H9 (cell line): ENCODE results near the gene LIAS. TPM values are rescaled to one million over a fixed set of nuclear protein-coding genes. Genes with fewer than 3 reads are reported as not detected.

Source experiments
- DNase-seq: peaks from one replicate; pipeline ENCODE4 v3.0.0-alpha.2; 2017
- H2AFZ ChIP-seq: one replicate; pipeline ENCODE4 v1.6.1; 2013; ENCODE audit warnings: mild to moderate bottlenecking, low read length, control low read depth, moderate library complexity
- H2AK5ac ChIP-seq: 2 replicates; pipeline ENCODE4 v1.6.1; 2013; ENCODE audit warnings: low read length, control low read depth, mixed read lengths; ENCODE audit not compliant: insufficient read length
- H2BK120ac ChIP-seq: one replicate; pipeline ENCODE4 v1.6.1; 2013; ENCODE audit warnings: low read depth, mild to moderate bottlenecking, low read length, control low read depth, inconsistent platforms; ENCODE audit not compliant: poor library complexity, severe bottlenecking
- H2BK12ac ChIP-seq: 2 replicates; pipeline ENCODE4 v1.6.1; 2013; ENCODE audit warnings: low read length, control low read depth, mixed read lengths, low read depth; ENCODE audit not compliant: insufficient read length
- H2BK15ac ChIP-seq: 2 replicates; pipeline ENCODE4 v1.6.1; 2013; ENCODE audit warnings: low read depth, low read length, control low read depth
- H2BK20ac ChIP-seq: one replicate; pipeline ENCODE4 v1.6.1; 2013; ENCODE audit warnings: low read depth, mild to moderate bottlenecking, low read length, control low read depth, inconsistent platforms; ENCODE audit not compliant: poor library complexity, severe bottlenecking
- H2BK5ac ChIP-seq: 2 replicates; pipeline ENCODE4 v1.6.1; 2013; ENCODE audit warnings: low read length, control low read depth, mixed read lengths; ENCODE audit not compliant: insufficient read length
- H3K14ac ChIP-seq: 2 replicates; pipeline ENCODE4 v1.6.1; 2013; ENCODE audit warnings: low read length, control low read depth; ENCODE audit not compliant: insufficient read depth
- H3K18ac ChIP-seq: 2 replicates; pipeline ENCODE4 v1.6.1; 2013; ENCODE audit warnings: low read depth, mild to moderate bottlenecking, mixed read lengths, low read length, control low read depth; ENCODE audit not compliant: insufficient read length
- H3K23ac ChIP-seq: 2 replicates; pipeline ENCODE4 v1.6.1; 2013; ENCODE audit warnings: low read length, control low read depth, mixed read lengths, low read depth; ENCODE audit not compliant: insufficient read length
- H3K23me2 ChIP-seq: 2 replicates; pipeline ENCODE4 v1.6.1; 2013; ENCODE audit warnings: low read depth, mild to moderate bottlenecking, mixed read lengths, low read length, control low read depth; ENCODE audit not compliant: insufficient read length, poor library complexity, severe bottlenecking
- H3K27ac ChIP-seq: 2 replicates; pipeline ENCODE4 v1.5.1; 2013; ENCODE audit warnings: low read length, control low read depth, mixed read lengths, low read depth; ENCODE audit not compliant: insufficient read length
- H3K27me3 ChIP-seq: 2 replicates; pipeline ENCODE4 v1.6.1; 2013; ENCODE audit warnings: low read length, control low read depth, inconsistent platforms; ENCODE audit not compliant: insufficient read depth
- H3K4ac ChIP-seq: 2 replicates; pipeline ENCODE4 v1.6.1; 2013; ENCODE audit warnings: low read depth, mild to moderate bottlenecking, control low read depth, inconsistent platforms, low read length, moderate library complexity
- H3K4me1 ChIP-seq: 2 replicates; pipeline ENCODE4 v1.6.1; 2013; ENCODE audit warnings: low read length, control low read depth, inconsistent platforms; ENCODE audit not compliant: insufficient read depth
- H3K4me2 ChIP-seq: 2 replicates; pipeline ENCODE4 v1.6.1; 2013; ENCODE audit warnings: low read length, control low read depth, mixed read lengths; ENCODE audit not compliant: insufficient read length, insufficient read depth
- H3K56ac ChIP-seq: 2 replicates; pipeline ENCODE4 v1.6.1; 2013; ENCODE audit warnings: low read depth, mild to moderate bottlenecking, mixed read lengths, low read length, control low read depth; ENCODE audit not compliant: insufficient read length
- H3K79me1 ChIP-seq: 2 replicates; pipeline ENCODE4 v1.6.1; 2013; ENCODE audit warnings: low read depth, mild to moderate bottlenecking, moderate library complexity, low read length, control low read depth, inconsistent platforms; ENCODE audit not compliant: insufficient read depth, poor library complexity, severe bottlenecking
- H3K79me2 ChIP-seq: 2 replicates; pipeline ENCODE4 v1.6.1; 2013; ENCODE audit warnings: low read length, control low read depth, inconsistent platforms; ENCODE audit not compliant: insufficient read depth
- H3K9ac ChIP-seq: 2 replicates; pipeline ENCODE4 v1.6.1; 2013; ENCODE audit warnings: low read length, control low read depth, mixed read lengths; ENCODE audit not compliant: insufficient read length; ENCODE audit errors: extremely low read depth
- H3K9me3 ChIP-seq: one replicate; pipeline ENCODE4 v1.6.1; 2013; ENCODE audit warnings: low read depth, low read length, inconsistent platforms; ENCODE audit not compliant: control insufficient read depth
- H3T11ph ChIP-seq: one replicate; pipeline ENCODE4 v1.6.1; 2013; ENCODE audit warnings: mild to moderate bottlenecking, low read length, control low read depth, inconsistent platforms
- H4K20me1 ChIP-seq: one replicate; pipeline ENCODE4 v1.6.1; 2013; ENCODE audit not compliant: control insufficient read depth, insufficient read length, insufficient read depth
- H4K5ac ChIP-seq: 2 replicates; pipeline ENCODE4 v1.6.1; 2013; ENCODE audit warnings: low read depth, mild to moderate bottlenecking, mixed read lengths, low read length, control low read depth; ENCODE audit not compliant: insufficient read length
- H4K8ac ChIP-seq: replicated peaks from 2 replicates; pipeline ENCODE4 v1.6.1; 2013; ENCODE audit warnings: low read length, control low read depth, mixed read lengths, low read depth; ENCODE audit not compliant: insufficient read length
- H4K91ac ChIP-seq: 2 replicates; pipeline ENCODE4 v1.6.1; 2013; ENCODE audit warnings: low read depth, mild to moderate bottlenecking, moderate library complexity, mixed read lengths, low read length, control low read depth; ENCODE audit not compliant: insufficient read length
- H3K27ac Mint-ChIP-seq, 3 experiments: 2 replicates in 2 of 3; 3 replicates in 1 of 3; pipeline ENCODE4 v1.8.0; 2020 to 2021; ENCODE audit warnings: mixed read lengths in 3 of 3, mild to moderate bottlenecking in 1 of 3, moderate library complexity in 1 of 3
- H3K27me3 Mint-ChIP-seq: 2 replicates; pipeline ENCODE4 v1.8.0; 2021; ENCODE audit warnings: low read depth, mild to moderate bottlenecking, moderate library complexity, mixed read lengths
- H3K36me3 Mint-ChIP-seq, 3 experiments: 2 replicates in 2 of 3; 3 replicates in 1 of 3; pipeline ENCODE4 v1.8.0; 2020 to 2021; ENCODE audit warnings: low read depth in 3 of 3, mixed read lengths in 3 of 3; ENCODE audit not compliant: insufficient read depth in 1 of 3
- H3K4me1 Mint-ChIP-seq, 2 experiments: 2 replicates each; pipeline ENCODE4 v1.8.0; 2020; ENCODE audit warnings: mixed read lengths in 2 of 2
- H3K4me3 Mint-ChIP-seq, 2 experiments: 2 replicates in 1 of 2; 3 replicates in 1 of 2; pipeline ENCODE4 v1.8.0; 2020 to 2021; ENCODE audit warnings: mild to moderate bottlenecking in 2 of 2, mixed read lengths in 2 of 2, moderate library complexity in 1 of 2
- H3K9me3 Mint-ChIP-seq, 2 experiments: 2 replicates in 1 of 2; 3 replicates in 1 of 2; pipeline ENCODE4 v1.8.0; 2020; ENCODE audit warnings: mild to moderate bottlenecking in 2 of 2, mixed read lengths in 2 of 2, moderate library complexity in 1 of 2
- CTCF ChIP-seq: fragments of 200-600 bp; sonication (generic); conservative IDR thresholded peaks from 3 replicates; pipeline ENCODE4 v1.8.0; 2021; ENCODE audit warnings: antibody characterized with exemption, mild to moderate bottlenecking
- WGBS: extraction: QIAGEN DNeasy Blood & Tissue Kit; methylation state at CpG from one replicate; pipeline ENCODE4 v1.1.7; 2013; ENCODE audit warnings: missing lambda C conversion rate, low lambda C conversion rate, mixed read lengths; ENCODE audit not compliant: insufficient read length; ENCODE audit errors: extremely low coverage; 5-methylcytosine and 5-hydroxymethylcytosine counted together
- total RNA-seq: library from RNA; stranded (reverse); gene quantifications from 2 replicates; pipeline ENCODE4 v1.2.1, GENCODE V29; 2021

The LIAS gene
- total RNA-seq, 1 experiment from 2014 or later = 18.5 TPM

GRCh38 chr4:39427520-39428114 lies 31.2 kb upstream of the LIAS start:
- Mint-ChIP-seq H3K9me3 (no peaks in the 10 kb centered on the region), H3K36me3 (no peaks in the 10 kb centered on the region), H3K27ac (no peak overlapping the region), H3K4me1 (peaks cover 4 to 6% of the 10 kb centered on the region in 2 experiments), H3K27me3 (no peaks in the 10 kb centered on the region; the same call in 1 of the 2 replicates), H3K4me3 (no peak overlapping the region)
- no peaks in the 10 kb centered on the region for H3K27me3 ChIP-seq
- H2BK120ac ChIP-seq = no peak overlapping the region
- no peak overlapping the region for H3K4ac ChIP-seq
- H3K9ac ChIP-seq = no peak overlapping the region
- H4K20me1 ChIP-seq = no peaks in the 10 kb centered on the region
- no peak overlapping the region for H2BK20ac ChIP-seq
- H4K91ac ChIP-seq = no peak overlapping the region
- no peak overlapping the region for H2BK15ac ChIP-seq
- no peaks in the 10 kb centered on the region for H3K79me2 ChIP-seq
- no peak overlapping the region for H2AK5ac ChIP-seq
- no peak overlapping the region for H3K23ac ChIP-seq
- no peak overlapping the region for H3T11ph ChIP-seq
- WGBS = no CpG with 5 or more reads among the region's 10 CpGs
- H3K27ac ChIP-seq = no peak overlapping the region
- H3K9me3 ChIP-seq = no peaks in the 10 kb centered on the region
- H3K23me2 ChIP-seq = no peaks in the 10 kb centered on the region
- TF ChIP-seq CTCF = no peak
- H3K56ac ChIP-seq = no peak overlapping the region
- no peak overlapping the region for H4K8ac ChIP-seq
- H2BK12ac ChIP-seq = no peak overlapping the region
- H3K4me1 ChIP-seq = no peaks in the 10 kb centered on the region
- no peak for DNase-seq
- no peak overlapping the region for H2BK5ac ChIP-seq
- H3K4me2 ChIP-seq = no peak overlapping the region
- no peak overlapping the region for H2AFZ ChIP-seq
- H3K79me1 ChIP-seq = no peaks in the 10 kb centered on the region
- no peak overlapping the region for H3K18ac ChIP-seq
- no peak overlapping the region for H3K14ac ChIP-seq
- H4K5ac ChIP-seq = no peak overlapping the region
